PC-9 (cell line): ENCODE results near the gene SND1. TPM values are rescaled to one million over a fixed set of nuclear protein-coding genes. Genes with fewer than 3 reads are reported as not detected.

ENCODE experiments used
- BruUV-seq: library from RNA; stranded (reverse); fragments of 400-500 nt; replicated peaks from 2 replicates; lab custom pipeline; 2021; lab: Mats Ljungman, UMichigan
- CTCF ChIA-PET: fragments of 300-600 bp; sonication (Branson Sonifier 250); formaldehyde crosslinking; loops from one replicate; lab custom pipeline; 2022; ENCODE audit warnings: antibody characterized with exemption; lab: Charles Lee
- POLR2A ChIA-PET: fragments of 300-600 bp; sonication (Branson Sonifier 250); formaldehyde crosslinking; loops from one replicate; lab custom pipeline; 2022; ENCODE audit warnings: antibody characterized with exemption; ENCODE audit not compliant: unreplicated experiment; lab: Charles Lee
- DNase-seq, 2 experiments: peaks; one replicate each; pipeline versions ENCODE4 v3.0.0 to v3.0.0-alpha.2; 2015 to 2022; ENCODE audit warnings: mixed read lengths in 1 of 2
- H2AFZ ChIP-seq: fragments of 200-600 bp; sonication (generic); 2 replicates; pipeline ENCODE4 v1.8.1; 2017; ENCODE audit warnings: antibody characterized with exemption
- H3F3A ChIP-seq: fragments of 200-600 bp; sonication (generic); 2 replicates; pipeline ENCODE4 v1.8.1; 2017; ENCODE audit warnings: antibody characterized with exemption, mild to moderate bottlenecking, low read depth; ENCODE audit not compliant: insufficient read depth
- H3K27ac ChIP-seq: fragments of 200-600 bp; sonication (generic); 2 replicates; pipeline ENCODE4 v1.6.1; 2016; ENCODE audit warnings: mixed run types
- H3K27me3 ChIP-seq: fragments of 200-600 bp; sonication (generic); 2 replicates; pipeline ENCODE4 v1.6.1; 2016; ENCODE audit warnings: low read depth, mixed run types; ENCODE audit not compliant: insufficient read depth
- H3K36me3 ChIP-seq: fragments of 200-600 bp; sonication (generic); 2 replicates; pipeline ENCODE4 v1.6.1; 2016; ENCODE audit warnings: low read depth, mixed run types
- H3K4me1 ChIP-seq: fragments of 200-600 bp; sonication (generic); replicated peaks from 2 replicates; pipeline ENCODE4 v1.6.1; 2016; ENCODE audit warnings: mixed run types; ENCODE audit not compliant: insufficient read depth
- H3K4me2 ChIP-seq: fragments of 200-600 bp; sonication (generic); 2 replicates; pipeline ENCODE4 v1.6.1; 2017; ENCODE audit warnings: mixed run types
- H3K4me3 ChIP-seq: fragments of 200-600 bp; sonication (generic); 2 replicates; pipeline ENCODE4 v1.6.1; 2016; ENCODE audit warnings: mixed run types
- H3K79me2 ChIP-seq: fragments of 200-600 bp; sonication (generic); 2 replicates; pipeline ENCODE4 v1.6.1; 2017; ENCODE audit warnings: low read depth, mixed run types
- H3K9me2 ChIP-seq: fragments of 200-600 bp; sonication (generic); 2 replicates; pipeline ENCODE4 v1.8.1; 2017; ENCODE audit warnings: mild to moderate bottlenecking; ENCODE audit not compliant: insufficient read depth
- H3K9me3 ChIP-seq: fragments of 200-600 bp; sonication (generic); 2 replicates; pipeline ENCODE4 v1.8.1; 2016; ENCODE audit warnings: low read depth; ENCODE audit not compliant: insufficient read depth
- H4K20me1 ChIP-seq: fragments of 200-600 bp; sonication (generic); 2 replicates; pipeline ENCODE4 v1.8.1; 2017; ENCODE audit not compliant: insufficient read depth
- CTCF ChIP-seq: fragments of 200-600 bp; sonication (generic); conservative IDR thresholded peaks from 2 replicates; pipeline ENCODE4 v1.6.1; 2017; ENCODE audit warnings: mixed run types, antibody characterized with exemption, mild to moderate bottlenecking, moderate library complexity
- EZH2 ChIP-seq: fragments of 200-600 bp; sonication (generic); IDR thresholded peaks from 2 replicates; pipeline ENCODE4 v1.8.0; 2017; ENCODE audit warnings: antibody characterized with exemption, low read depth
- intact Hi-C: fragments of 100-400 bp; cut with micrococcal nuclease; formaldehyde crosslinking; loops from one replicate; pipeline ENCODE4 v1.10.0; 2022; ENCODE audit not compliant: unreplicated experiment
- total RNA-seq: library from RNA; stranded (reverse); gene quantifications from 2 replicates; pipeline ENCODE4 v1.2.3, GENCODE V29; 2021

The SND1 gene
- total RNA-seq, 1 experiment from 2014 or later = 273 TPM

- Histone ChIP-seq H3F3A (no peaks in the 10 kb centered on the region), H3K4me2 (no peak overlapping the region), H3K4me1 (no peaks in the 10 kb centered on the region), H3K9me3 (no peaks in the 10 kb centered on the region), H3K4me3 (no peak overlapping the region), H2AFZ (no peak overlapping the region), H3K27ac (no peak overlapping the region), H3K36me3 (no peaks in the 10 kb centered on the region), H3K9me2 (no peaks in the 10 kb centered on the region), H3K27me3 (peaks cover 15% of the 10 kb centered on the region; the same call in 1 of the 2 replicates), H3K79me2 (no peaks in the 10 kb centered on the region), H4K20me1 (no peaks in the 10 kb centered on the region)
- no peak for DNase-seq
- no peak for TF ChIP-seq CTCF
- no peak for TF ChIP-seq EZH2
- intact Hi-C loops = no loop called here
- no TSS peak for BruUV-seq
- ChIA-PET CTCF (no interaction called here), POLR2A (no interaction called here)
Observed at GRCh38 chr7:128125816-128126215, 473.8 kb downstream of the SND1 start.

- ChIA-PET POLR2A (no interaction called here), CTCF (no interaction called here)
- H3K9me2 ChIP-seq = no peaks in the 10 kb centered on the region
- H3K79me2 ChIP-seq = no peaks in the 10 kb centered on the region
- H3K4me1 ChIP-seq = no peaks in the 10 kb centered on the region
- no peaks in the 10 kb centered on the region for H4K20me1 ChIP-seq
- no peaks in the 10 kb centered on the region for H3K36me3 ChIP-seq
- no peaks in the 10 kb centered on the region for H3F3A ChIP-seq
- no peak overlapping the region for H3K27ac ChIP-seq
- no TSS peak for BruUV-seq
- peaks cover 24% of the 10 kb centered on the region; the same call in 1 of the 2 replicates for H3K27me3 ChIP-seq
- intact Hi-C loops = no loop called here
- H2AFZ ChIP-seq = no peak overlapping the region
- TF ChIP-seq CTCF = no peak
- no peak for TF ChIP-seq EZH2
- no peak overlapping the region for H3K4me2 ChIP-seq
- no peaks in the 10 kb centered on the region for H3K9me3 ChIP-seq
- no peak overlapping the region for H3K4me3 ChIP-seq
- no peak for DNase-seq
Observed at GRCh38 chr7:128128401-128128800, 476.4 kb downstream of the SND1 start.

DNA sequence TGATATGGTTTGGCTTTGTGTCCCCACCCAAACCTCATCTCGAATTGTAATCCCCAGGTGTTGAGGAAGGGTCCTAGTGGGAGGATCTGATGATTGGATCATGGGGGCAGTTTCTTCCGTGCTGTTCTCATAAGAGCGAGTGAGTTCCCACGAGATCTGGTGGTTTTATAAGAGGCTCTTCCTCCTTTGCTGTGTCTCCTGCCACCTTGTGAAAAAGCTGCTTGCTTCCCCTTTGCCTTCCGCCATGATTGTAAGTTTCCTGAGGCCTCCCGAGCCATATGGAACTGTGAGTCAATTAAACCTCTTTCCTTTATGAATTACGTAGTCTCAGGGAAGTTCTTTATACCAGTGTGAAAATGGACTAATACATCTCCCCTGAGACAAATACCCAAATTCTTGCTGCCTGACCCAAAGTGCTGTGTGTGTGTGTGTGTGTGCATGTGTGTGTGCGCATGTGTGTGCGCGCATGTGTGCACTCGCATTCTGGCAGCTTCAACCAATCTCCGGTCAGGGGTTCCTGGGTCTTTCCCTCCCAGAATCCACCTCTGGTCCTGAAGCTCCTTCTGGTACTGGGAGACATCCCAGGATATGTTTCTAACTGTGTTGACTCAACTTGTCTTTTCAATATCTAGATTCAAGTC, 477.4 kb downstream of the SND1 start:
- no peak for DNase-seq
- H3K4me3 ChIP-seq = no peak overlapping the region
- no peak overlapping the region for H3K27ac ChIP-seq
- H3K9me3 ChIP-seq = no peaks in the 10 kb centered on the region
- H3K79me2 ChIP-seq = no peaks in the 10 kb centered on the region
- H3K4me1 ChIP-seq = no peaks in the 10 kb centered on the region
- no peaks in the 10 kb centered on the region for H3K9me2 ChIP-seq
- no TSS peak for BruUV-seq
- intact Hi-C loops = no loop called here
- no peak overlapping the region for H3K4me2 ChIP-seq
- ChIA-PET CTCF (no interaction called here), POLR2A (no interaction called here)
- peaks cover 24% of the 10 kb centered on the region; the same call in 1 of the 2 replicates for H3K27me3 ChIP-seq
- no peaks in the 10 kb centered on the region for H4K20me1 ChIP-seq
- no peaks in the 10 kb centered on the region for H3F3A ChIP-seq
- no peaks in the 10 kb centered on the region for H3K36me3 ChIP-seq
- no peak overlapping the region for H2AFZ ChIP-seq
- TF ChIP-seq EZH2 (no peak), CTCF (no peak)
